VCaP (cell line): ENCODE results near the gene C9orf50.

Source experiments
- H3K27ac ChIP-seq: fragments of 450-650 bp; 2 replicates; pipeline ENCODE4 v1.5.1; 2017
- TF ChIP-seq, protein P1 (sequence below): fragments of 450-650 bp; conservative IDR thresholded peaks from 2 replicates; pipeline ENCODE4 v1.5.1; 2017; ENCODE audit warnings: mild to moderate bottlenecking, moderate library complexity

The C9orf50 gene

DNA sequence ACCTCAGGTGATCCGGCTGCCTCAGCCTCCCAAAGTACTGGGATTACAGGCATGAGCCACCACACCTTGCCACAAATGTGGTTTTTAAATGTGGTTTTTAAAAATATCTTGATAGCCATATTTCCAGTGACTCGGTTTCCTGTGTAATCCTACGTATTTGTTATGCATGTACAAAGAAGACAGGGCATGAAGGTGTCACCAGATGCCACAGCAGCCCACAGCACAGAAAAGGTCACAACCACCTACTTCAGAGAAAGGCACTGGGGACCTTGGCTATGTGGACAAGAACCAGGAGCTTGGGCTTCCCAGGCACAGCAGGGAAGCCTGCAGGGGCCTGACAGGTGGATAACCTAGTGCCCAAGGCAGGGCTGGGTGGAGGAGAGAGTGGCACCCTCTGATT, 38.0 kb downstream of the C9orf50 start:
- TF ChIP-seq, protein P1, sequence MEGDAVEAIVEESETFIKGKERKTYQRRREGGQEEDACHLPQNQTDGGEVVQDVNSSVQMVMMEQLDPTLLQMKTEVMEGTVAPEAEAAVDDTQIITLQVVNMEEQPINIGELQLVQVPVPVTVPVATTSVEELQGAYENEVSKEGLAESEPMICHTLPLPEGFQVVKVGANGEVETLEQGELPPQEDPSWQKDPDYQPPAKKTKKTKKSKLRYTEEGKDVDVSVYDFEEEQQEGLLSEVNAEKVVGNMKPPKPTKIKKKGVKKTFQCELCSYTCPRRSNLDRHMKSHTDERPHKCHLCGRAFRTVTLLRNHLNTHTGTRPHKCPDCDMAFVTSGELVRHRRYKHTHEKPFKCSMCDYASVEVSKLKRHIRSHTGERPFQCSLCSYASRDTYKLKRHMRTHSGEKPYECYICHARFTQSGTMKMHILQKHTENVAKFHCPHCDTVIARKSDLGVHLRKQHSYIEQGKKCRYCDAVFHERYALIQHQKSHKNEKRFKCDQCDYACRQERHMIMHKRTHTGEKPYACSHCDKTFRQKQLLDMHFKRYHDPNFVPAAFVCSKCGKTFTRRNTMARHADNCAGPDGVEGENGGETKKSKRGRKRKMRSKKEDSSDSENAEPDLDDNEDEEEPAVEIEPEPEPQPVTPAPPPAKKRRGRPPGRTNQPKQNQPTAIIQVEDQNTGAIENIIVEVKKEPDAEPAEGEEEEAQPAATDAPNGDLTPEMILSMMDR: no peak
- no peak overlapping the region for H3K27ac ChIP-seq

DNA sequence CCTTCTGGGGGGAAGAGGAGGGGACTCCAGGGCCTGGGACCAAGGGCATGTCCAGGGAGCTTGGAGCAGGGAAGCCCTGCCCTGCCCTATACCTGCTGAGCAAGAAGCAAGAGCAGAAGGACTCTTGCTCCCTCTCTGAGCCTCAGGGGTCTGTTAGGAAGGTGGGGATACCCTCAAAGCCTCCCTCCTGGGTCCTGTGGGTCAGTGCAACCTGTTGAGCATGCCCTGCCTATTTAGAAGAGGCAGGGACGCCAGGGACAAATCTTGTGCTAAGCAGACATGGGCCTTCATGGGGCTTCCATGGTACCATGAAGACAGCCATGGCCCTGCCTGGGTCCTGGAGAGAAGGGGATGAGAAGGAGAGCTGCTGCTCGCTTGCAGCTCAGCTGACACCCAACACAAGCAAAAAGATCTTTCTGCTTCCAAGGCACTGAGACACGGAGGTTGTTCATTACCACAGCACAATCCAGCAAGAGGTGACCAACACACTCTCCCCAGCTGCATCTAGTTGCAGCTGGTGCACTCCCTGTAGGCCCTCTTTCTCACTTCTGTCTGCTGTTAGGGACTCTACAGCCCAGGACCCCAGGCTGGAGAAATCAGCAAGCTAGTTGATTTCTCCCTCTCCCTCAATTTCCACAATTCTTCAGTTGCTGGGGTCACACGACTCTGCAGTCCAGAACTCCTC, 39.3 kb downstream of the C9orf50 start:
- TF ChIP-seq, protein P1: no peak
- no peak overlapping the region for H3K27ac ChIP-seq

DNA sequence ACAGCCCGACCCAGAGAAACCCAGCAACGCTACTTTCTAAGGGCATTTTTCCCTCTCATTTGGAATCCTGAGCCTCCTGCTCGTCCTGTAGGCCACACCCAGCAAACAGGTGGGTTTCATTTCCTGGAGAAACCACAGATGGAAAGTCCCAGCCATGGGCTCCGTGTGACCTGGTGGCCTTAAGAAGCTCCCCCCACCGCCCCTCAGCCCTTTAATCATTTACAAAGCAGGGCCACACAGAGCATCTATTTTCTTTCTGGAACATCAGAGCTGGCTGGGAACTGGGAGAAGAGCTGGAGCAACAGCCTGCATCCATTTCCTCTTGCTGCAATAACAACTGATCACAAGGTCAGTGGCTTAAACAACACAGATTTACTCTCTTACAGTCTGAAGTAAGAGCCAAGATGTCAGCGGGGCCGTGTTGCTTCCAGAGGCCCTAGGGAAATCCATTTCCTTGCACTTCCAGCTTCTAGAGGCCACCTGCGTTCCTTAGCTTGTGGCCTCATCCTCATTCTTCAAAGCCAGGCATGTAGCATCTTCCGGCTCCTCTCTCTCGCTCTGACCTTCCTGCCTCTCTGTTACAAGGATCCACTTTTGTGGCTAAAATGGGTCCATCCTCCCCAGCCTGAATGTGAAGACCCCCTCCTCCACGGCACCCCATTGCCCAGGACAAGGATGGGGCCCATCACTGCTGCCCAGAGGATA, 40.5 kb downstream of the C9orf50 start:
- no peak overlapping the region for H3K27ac ChIP-seq
- TF ChIP-seq, protein P1: no peak

- no peak overlapping the region for H3K27ac ChIP-seq
- TF ChIP-seq, protein P1: no peak
Measured at GRCh38 chr9:129579294-129579693, 41.6 kb downstream of the C9orf50 start.

DNA sequence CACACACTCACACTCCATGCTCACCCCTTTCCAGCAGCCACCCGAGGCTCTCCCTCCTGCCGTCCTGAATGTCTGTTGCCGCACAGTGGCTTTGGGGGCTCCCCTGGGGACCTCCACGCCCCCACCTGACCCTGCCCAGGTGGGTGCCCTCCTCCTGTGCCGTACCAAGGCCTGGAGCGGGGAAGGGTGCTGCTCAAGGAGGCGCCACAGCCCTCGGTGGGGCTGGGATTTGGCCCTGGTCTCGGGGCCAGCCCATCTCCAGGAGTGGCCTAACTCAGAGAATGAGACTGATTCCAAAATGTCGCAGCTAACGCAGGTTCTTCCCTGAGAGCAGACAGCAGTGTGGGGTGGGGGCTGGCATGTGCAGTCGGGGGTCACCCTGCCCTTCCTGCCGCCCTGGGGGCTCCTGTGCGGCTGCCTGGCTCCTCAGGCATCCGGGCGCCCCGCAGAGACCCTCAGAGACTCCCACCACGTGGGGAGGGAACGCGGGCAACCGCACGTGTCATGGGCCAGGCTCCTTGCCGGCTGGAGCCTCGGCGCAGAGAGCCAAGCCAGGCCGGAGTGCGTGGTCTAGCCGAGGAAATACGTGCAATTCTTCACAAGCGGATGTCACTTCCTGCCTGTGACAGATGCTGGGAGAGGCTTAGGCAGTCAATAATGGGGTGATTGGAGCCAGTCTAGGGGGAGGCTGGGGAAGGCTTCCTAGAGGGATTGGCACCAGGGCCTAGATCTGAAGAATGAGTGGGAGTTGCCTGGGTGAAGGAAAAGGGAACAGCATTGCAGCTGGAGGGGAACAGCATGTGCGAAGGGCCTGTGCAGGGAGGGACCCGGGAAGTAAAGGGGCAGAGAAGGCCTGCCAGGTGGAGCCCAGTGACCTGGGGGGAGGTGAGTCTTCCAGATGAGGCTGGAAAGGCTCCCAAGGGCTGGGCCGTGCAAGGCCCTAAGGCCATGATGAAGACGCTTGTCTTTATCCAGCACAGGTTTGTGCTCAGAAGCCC, 44.1 kb downstream of the C9orf50 start:
- TF ChIP-seq, protein P1: no peak
- no peak overlapping the region for H3K27ac ChIP-seq

DNA sequence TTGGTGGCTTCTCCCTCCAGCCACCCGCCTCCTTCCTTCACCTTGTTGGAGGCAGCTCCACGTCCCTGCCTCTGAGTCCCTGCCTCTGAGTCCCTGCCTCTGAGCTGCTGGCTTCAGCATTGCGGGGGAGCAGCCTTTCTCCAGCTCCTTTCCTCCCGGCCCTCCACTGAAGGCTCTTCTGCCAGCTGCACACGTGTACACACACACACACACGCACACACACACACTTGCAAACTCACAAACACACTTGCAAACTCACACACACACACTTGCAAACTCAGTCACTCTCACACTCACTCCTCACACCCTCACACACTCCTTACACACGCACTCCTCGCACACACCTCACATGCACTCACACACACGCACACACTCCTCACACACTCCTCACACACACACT, 45.1 kb downstream of the C9orf50 start:
- no peak overlapping the region for H3K27ac ChIP-seq
- TF ChIP-seq, protein P1: no peak
